Activated CD4-positive, CD25-positive, alpha-beta regulatory T cell (primary cell): ENCODE data around the gene HOXB13.
A peak's percentile ranks its signal among the peaks of the same experiment; 100 is the strongest.

Experiments
- DNase-seq, 4 experiments: peaks; one replicate each; lab custom pipeline; 2025; lab: John Stamatoyannopoulos, UW

Gene HOXB13

DNA sequence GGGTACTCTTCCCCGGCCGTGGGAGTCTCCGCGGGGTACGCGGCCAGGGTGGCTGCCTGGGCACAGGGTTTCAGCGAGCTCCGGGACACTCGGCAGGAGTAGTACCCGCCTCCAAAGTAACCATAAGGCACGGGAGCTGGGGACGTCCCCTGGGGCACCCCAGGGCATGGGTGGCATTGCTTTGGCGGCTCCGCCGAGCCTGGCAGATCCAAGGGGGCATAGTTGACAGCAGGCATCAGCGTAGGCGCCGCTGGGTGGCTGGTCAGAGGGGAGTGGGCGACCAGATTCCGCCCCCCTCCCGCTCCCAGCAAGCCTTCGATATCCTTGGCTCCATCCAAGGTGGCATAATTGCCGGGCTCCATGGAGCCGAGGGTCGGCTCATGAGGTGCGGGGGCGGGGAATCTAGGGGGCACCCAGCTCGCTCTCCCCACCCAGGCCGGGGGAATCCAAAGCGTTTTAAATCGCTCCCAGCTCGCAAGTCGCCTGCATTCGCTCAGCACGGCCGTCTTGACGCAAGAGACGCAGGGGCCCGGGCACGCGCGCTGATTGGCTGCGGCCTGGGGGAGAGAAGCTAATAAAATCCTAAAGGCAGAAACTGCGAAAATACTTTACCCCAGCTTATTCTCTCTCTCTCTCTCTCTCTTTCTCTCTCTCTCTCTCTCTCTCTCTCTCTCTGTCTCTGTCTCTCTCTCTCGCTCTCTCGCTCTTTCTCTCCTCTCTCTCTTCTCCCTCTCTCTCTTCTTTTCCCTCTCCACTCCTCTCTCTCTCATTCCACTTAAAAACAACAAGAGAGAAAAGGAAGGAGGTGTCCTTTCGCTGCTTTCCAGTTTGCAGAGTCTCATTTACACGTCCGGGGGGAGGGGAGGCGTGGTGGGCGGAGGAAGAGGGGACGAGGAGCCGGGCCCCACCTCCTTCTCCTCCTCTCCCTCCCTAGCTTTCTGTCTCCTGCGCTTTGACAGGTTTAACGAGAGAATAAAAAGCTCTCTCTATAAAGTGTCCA, at the start of gene HOXB13:
Gene HOXB13, minus strand, starts transcription at position 519 of the 1,000 bp plus-strand sequence. Its CDS starts 157 bp downstream, at position 362.
- peak in 1 of 4 experiments; percentile 22 for DNase-seq

- no peak for DNase-seq
These were observed 48.1 kb upstream of the HOXB13 start for GRCh38 chr17:48776602-48777001.

GRCh38 chr17:48773245-48773644, 44.7 kb upstream of the HOXB13 start:
- no peak for DNase-seq

DNA sequence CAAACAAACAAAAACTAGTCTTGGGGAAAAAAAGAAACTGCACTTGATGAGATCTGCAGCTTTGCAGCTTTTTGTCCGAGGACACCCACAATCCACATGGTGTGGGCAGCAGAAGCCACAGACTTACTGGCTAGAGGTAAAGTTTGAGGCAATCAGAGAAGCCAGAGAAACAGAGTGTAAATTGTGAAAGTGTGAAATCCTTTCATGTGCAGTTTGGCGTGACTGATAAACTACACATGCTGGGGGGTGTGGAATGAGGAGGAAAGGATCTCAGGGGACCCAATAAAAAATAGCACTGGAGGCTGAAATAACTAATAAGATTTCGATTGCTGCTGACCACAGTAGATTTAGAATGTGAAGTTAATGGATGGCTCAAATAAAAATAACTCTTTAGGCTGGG, 42.4 kb upstream of the HOXB13 start:
- DNase-seq = no peak

GRCh38 chr17:48769009-48769675, 40.6 kb upstream of the HOXB13 start:
- DNase-seq = no peak

GRCh38 chr17:48767263-48767774, 38.8 kb upstream of the HOXB13 start:
- no peak for DNase-seq

- no peak for DNase-seq
These were observed 32.6 kb upstream of the HOXB13 start for GRCh38 chr17:48761114-48761513.

GRCh38 chr17:48760411-48760810, 31.9 kb upstream of the HOXB13 start:
- no peak for DNase-seq

- no peak for DNase-seq
These were observed 30.7 kb upstream of the HOXB13 start for GRCh38 chr17:48759288-48759687.

- DNase-seq = no peak
These were observed 29.0 kb upstream of the HOXB13 start for GRCh38 chr17:48757524-48757961.

GRCh38 chr17:48756830-48757251, 28.3 kb upstream of the HOXB13 start:
- no peak for DNase-seq

- DNase-seq = no peak
These were observed 26.8 kb upstream of the HOXB13 start for GRCh38 chr17:48755356-48755755.

GRCh38 chr17:48754500-48755261, 26.1 kb upstream of the HOXB13 start:
- DNase-seq = no peak

GRCh38 chr17:48753794-48754499, 25.4 kb upstream of the HOXB13 start:
- DNase-seq = no peak

DNA sequence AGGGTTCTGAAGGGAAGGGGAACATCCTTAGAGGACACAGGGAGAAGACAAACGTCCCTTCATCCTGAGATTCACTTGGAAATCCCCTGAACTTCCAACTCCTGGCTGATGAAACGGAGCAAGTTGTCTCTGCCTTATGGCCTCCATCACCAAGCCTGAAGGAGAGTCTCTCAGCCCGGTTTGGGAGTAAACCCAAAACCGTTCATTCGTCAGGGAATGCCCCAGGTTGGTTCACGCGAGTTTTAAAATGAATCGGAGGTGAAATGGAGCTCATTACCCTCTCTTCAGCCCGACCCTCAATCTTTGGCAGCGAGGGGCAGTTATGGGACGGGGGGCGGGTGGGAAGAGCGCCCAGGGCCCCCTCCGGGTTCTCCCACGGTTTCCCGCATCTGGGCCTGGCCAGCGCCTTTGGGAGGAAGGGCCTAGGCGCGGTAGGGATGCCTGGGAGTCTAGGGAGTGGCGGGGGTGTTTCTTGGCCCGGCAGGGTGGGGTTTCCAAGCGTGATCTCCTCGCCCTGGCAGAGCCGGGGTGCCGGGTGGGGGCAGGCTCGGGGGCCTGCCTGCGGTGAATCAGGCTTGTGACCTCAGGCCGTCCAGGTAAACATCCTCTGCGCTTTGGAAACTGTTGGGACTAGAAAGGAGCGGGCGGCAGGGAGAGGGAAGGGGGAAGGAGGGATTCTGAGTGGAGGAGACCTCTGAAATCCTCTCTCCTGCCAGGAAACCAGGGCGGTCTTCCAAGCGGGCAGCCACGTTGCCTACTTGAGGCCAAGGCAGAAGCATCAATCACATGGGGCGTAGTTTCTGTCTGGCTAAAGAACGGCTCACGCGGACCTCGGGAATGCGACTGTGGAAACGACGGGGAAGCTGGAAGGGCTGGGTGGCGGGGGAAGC, 24.1 kb upstream of the HOXB13 start:
- no peak for DNase-seq

DNA sequence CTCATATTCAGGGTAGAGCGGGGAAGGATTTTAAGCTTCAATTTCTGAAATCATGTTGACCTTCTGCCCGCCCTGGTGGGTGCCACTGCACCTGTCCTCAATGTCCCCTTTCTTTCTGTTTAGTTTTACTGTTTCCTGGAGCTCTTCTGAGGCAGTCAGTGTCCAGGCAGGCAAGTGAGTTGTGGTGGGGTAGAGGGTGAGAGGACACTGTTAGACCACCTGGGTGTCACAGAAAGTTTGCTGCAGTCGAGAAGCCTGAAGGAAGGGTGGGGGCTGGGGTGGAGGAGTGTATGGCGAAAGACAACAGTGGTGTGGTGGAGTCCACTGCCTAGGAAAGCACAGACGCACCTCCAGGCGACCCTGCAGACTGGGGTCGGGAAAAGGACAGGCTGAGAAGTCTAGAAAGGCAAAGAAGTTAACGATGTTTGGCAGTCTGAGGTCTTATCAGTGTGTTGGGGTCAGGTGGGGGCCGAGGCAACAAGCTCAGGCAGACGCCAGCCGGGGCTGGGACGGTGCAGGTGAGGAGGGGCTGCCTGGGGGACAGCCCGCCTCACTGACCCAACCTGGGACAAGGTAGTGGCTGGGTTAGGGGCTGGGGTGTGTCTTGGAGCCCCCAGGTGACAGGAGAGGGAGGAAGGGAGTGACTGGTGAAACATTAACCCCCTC, 23.3 kb upstream of the HOXB13 start:
- DNase-seq = no peak

DNA sequence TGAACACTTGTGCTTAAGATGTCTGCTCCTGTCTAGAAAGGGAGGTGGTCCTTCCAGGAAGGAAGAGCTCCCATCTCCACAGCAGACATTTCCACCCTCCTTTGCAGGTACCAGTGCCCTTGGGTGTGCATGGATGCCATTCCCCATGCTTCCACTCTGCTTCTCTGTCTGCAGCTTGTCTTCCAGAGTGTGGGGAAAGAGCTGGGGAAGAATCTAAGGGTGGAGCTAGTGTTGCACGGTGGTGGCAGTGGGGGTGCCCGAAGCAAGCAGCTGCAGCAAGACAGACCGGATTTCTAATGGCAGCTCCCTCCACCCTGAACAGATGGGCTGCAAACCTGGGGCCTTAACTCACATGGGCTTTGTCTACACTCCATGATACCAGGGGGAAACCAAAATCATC, 22.6 kb upstream of the HOXB13 start:
- no peak for DNase-seq

GRCh38 chr17:48749621-48750553, 21.3 kb upstream of the HOXB13 start:
- DNase-seq = no peak
